KMS-11 (cell line): ENCODE data around the gene SEZ6L2.
A peak's percentile ranks its signal among the peaks of the same experiment; 100 is the strongest.

ENCODE experiments used
- H2AFZ ChIP-seq: fragments of 200-600 bp; sonication (generic); 2 replicates; pipeline ENCODE4 v1.6.1; 2016; ENCODE audit warnings: antibody characterized with exemption, mixed run types, low read depth
- H3K27ac ChIP-seq: fragments of 200-600 bp; sonication (generic); 2 replicates; pipeline ENCODE4 v1.6.1; 2016; ENCODE audit warnings: mild to moderate bottlenecking, mixed run types
- H3K27me3 ChIP-seq: fragments of 200-600 bp; sonication (generic); 2 replicates; pipeline ENCODE4 v1.6.1; 2017; ENCODE audit warnings: mild to moderate bottlenecking, low read depth, mixed run types, moderate library complexity; ENCODE audit not compliant: insufficient read depth
- H3K36me3 ChIP-seq: fragments of 200-600 bp; sonication (generic); 2 replicates; pipeline ENCODE4 v1.6.1; 2017; ENCODE audit warnings: mild to moderate bottlenecking, mixed run types; ENCODE audit not compliant: insufficient read depth
- H3K4me1 ChIP-seq: fragments of 200-600 bp; sonication (generic); 2 replicates; pipeline ENCODE4 v1.6.1; 2016; ENCODE audit warnings: mild to moderate bottlenecking, low read depth, mixed run types; ENCODE audit not compliant: poor library complexity, severe bottlenecking
- H3K4me2 ChIP-seq: fragments of 200-600 bp; sonication (generic); 2 replicates; pipeline ENCODE4 v1.7.0; 2016; ENCODE audit warnings: mild to moderate bottlenecking, mixed run types
- H3K4me3 ChIP-seq: fragments of 200-600 bp; sonication (generic); IDR thresholded peaks from 2 replicates; pipeline ENCODE4 v1.6.1; 2017; ENCODE audit warnings: low read depth, low read length, mixed read lengths; ENCODE audit not compliant: insufficient read depth
- H3K79me2 ChIP-seq: fragments of 200-600 bp; sonication (generic); 2 replicates; pipeline ENCODE4 v1.6.1; 2016; ENCODE audit warnings: low read depth, mixed run types; ENCODE audit not compliant: insufficient read depth
- H3K9ac ChIP-seq: fragments of 200-600 bp; sonication (generic); 2 replicates; pipeline ENCODE4 v1.6.1; 2016; ENCODE audit warnings: mild to moderate bottlenecking, mixed run types
- H4K20me1 ChIP-seq: fragments of 200-600 bp; sonication (generic); 2 replicates; pipeline ENCODE4 v1.6.1; 2016; ENCODE audit warnings: mild to moderate bottlenecking, mixed run types; ENCODE audit not compliant: insufficient read depth
- TF ChIP-seq, protein P1 (sequence below): fragments of 200-600 bp; sonication (generic); conservative IDR thresholded peaks from 2 replicates; pipeline ENCODE4 v1.6.1; 2017; ENCODE audit warnings: low read depth, mild to moderate bottlenecking, antibody characterized with exemption, low read length, moderate library complexity, mixed read lengths

SEZ6L2 gene

DNA sequence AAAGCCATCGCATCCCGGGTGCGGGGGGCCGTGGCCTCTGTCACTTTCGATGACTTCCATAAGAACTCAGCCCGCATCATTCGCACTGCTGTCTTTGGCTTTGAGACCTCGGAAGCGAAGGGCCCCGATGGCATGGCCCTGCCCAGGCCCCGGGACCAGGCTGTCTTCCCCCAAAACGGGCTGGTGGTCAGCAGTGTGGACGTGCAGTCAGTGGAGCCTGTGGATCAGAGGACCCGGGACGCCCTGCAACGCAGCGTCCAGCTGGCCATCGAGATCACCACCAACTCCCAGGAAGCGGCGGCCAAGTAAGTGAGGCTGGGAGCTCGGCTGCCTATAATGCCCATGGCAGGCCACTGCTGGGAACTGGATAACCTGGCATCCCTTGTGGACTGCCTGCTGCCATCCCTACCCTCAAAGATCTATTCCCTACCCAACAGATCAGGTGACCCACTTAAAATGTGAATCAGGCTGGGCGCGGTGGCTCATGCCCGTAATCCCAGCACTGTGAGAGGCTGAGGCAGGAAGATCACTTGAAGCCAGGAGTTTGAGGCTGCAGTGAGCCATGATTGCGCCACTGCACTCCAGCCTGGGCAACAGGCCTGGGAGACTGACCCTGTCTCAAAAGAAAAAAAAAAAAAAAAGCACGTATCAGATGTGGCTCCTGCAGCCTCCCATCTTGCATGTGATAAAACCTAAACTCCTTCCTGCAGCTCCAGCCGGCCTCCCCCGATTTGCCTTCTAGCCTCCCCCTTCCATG lies 54.6 kb downstream of the SEZ6L2 start:
- Histone ChIP-seq H3K4me2 (no peak overlapping the region), H3K9ac (no peak overlapping the region), H4K20me1 (no peaks in the 10 kb centered on the region), H2AFZ (no peak overlapping the region), H3K27me3 (no peaks in the 10 kb centered on the region), H3K4me3 (no peak overlapping the region), H3K27ac (no peak overlapping the region), H3K36me3 (no peaks in the 10 kb centered on the region), H3K4me1 (no peaks in the 10 kb centered on the region), H3K79me2 (no peaks in the 10 kb centered on the region)
- TF ChIP-seq, protein P1, sequence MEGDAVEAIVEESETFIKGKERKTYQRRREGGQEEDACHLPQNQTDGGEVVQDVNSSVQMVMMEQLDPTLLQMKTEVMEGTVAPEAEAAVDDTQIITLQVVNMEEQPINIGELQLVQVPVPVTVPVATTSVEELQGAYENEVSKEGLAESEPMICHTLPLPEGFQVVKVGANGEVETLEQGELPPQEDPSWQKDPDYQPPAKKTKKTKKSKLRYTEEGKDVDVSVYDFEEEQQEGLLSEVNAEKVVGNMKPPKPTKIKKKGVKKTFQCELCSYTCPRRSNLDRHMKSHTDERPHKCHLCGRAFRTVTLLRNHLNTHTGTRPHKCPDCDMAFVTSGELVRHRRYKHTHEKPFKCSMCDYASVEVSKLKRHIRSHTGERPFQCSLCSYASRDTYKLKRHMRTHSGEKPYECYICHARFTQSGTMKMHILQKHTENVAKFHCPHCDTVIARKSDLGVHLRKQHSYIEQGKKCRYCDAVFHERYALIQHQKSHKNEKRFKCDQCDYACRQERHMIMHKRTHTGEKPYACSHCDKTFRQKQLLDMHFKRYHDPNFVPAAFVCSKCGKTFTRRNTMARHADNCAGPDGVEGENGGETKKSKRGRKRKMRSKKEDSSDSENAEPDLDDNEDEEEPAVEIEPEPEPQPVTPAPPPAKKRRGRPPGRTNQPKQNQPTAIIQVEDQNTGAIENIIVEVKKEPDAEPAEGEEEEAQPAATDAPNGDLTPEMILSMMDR = no peak

DNA sequence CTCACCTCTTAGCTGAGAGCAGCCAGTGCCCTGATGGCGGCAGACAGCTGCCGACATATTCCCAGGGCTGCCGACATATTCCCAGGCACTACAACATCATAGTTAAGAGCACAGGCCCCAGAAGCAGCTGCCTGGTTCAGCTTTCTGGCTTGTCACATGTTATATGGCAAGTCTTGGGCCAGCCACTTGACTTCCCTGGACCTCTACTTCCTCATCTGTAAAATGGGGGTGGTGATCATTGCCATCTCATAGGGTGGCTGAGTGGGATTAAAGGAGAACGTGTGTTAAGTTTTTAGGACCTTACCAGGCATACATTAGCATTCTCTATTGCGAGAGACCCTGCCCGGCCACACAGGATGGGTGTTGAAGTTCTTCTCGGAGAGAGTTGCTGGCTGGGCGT lies 55.4 kb downstream of the SEZ6L2 start:
- Histone ChIP-seq H3K4me3 (no peak overlapping the region), H3K4me1 (no peaks in the 10 kb centered on the region), H3K27me3 (no peaks in the 10 kb centered on the region), H4K20me1 (no peaks in the 10 kb centered on the region), H3K9ac (no peak overlapping the region), H3K79me2 (no peaks in the 10 kb centered on the region), H2AFZ (no peak overlapping the region), H3K4me2 (no peak overlapping the region), H3K27ac (no peak overlapping the region), H3K36me3 (no peaks in the 10 kb centered on the region)
- TF ChIP-seq, protein P1 = no peak

DNA sequence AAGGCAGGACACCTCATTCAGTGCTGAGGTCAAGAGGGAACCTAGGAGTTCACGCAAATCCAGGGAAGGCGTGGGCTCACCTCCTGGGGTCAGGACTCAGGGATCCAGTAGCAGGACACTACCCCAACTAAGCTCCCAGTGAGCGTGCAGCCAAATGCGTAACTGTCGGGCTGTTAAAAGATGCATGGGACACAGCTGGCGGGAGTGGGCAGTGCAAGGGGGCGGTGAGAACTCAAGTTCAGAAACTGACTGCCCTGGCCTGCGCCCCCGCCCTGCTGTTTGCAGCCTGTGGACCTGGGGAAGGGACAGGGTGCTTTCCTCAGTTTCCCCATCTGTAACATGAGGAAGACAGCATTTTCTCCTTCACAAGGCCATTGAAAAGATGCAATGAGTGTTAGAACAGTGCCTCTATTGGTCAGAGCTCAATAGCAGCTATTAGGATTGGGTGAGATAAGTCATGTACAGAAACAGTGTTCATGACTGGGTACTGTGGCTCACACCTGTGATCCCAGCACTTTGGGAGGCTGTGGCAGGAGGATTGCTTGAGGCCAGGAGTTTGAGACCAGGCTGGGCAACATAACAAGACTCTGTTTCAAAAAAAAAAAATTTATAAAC lies 56.5 kb downstream of the SEZ6L2 start:
- TF ChIP-seq, protein P1 = 0 out of 2 replicates have a peak, but pooled peaks have one; percentile 15
- no peaks in the 10 kb centered on the region for H4K20me1 ChIP-seq
- H3K36me3 ChIP-seq = no peaks in the 10 kb centered on the region
- no peak overlapping the region for H3K27ac ChIP-seq
- H3K27me3 ChIP-seq = no peaks in the 10 kb centered on the region
- H3K79me2 ChIP-seq = no peaks in the 10 kb centered on the region
- H3K4me2 ChIP-seq = no peak overlapping the region
- no peak overlapping the region for H2AFZ ChIP-seq
- H3K4me3 ChIP-seq = no peak overlapping the region
- no peak overlapping the region for H3K9ac ChIP-seq
- no peaks in the 10 kb centered on the region for H3K4me1 ChIP-seq

DNA sequence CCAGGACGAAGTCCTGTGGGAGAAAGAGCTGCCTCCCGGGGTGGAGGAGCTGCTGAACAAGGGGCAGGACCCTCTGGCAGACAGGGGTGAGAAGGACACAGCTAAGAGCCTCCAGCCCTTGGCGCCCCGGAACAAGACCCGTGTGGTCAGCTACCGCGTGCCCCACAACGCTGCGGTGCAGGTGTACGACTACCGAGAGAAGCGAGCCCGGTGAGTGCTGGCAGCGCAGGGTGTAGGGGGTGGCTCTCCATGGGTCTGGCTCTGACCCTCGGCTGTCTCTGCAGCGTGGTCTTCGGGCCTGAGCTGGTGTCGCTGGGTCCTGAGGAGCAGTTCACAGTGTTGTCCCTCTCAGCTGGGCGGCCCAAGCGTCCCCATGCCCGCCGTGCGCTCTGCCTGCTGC lies 57.7 kb downstream of the SEZ6L2 start:
- TF ChIP-seq, protein P1 = no peak
- Histone ChIP-seq H2AFZ (no peak overlapping the region), H4K20me1 (no peaks in the 10 kb centered on the region)

More for the DNA sequence above, 57.7 kb downstream of the SEZ6L2 start:
- Histone ChIP-seq H3K4me2 (no peak overlapping the region), H3K9ac (no peak overlapping the region), H3K4me3 (no peak overlapping the region), H3K36me3 (no peaks in the 10 kb centered on the region), H3K4me1 (no peaks in the 10 kb centered on the region), H3K79me2 (no peaks in the 10 kb centered on the region), H3K27me3 (no peaks in the 10 kb centered on the region), H3K27ac (no peak overlapping the region)
